Superior temporal gyrus (tissue), 1 donor: ENCODE data around the gene DCLK1.
A peak's percentile ranks its signal among the peaks of the same experiment; 100 is the strongest.

Experiments
- DNase-seq: peaks from one replicate; pipeline ENCODE4 v3.0.0-alpha.2; 2016; ENCODE audit errors: extremely low spot score

DCLK1 gene

DNA sequence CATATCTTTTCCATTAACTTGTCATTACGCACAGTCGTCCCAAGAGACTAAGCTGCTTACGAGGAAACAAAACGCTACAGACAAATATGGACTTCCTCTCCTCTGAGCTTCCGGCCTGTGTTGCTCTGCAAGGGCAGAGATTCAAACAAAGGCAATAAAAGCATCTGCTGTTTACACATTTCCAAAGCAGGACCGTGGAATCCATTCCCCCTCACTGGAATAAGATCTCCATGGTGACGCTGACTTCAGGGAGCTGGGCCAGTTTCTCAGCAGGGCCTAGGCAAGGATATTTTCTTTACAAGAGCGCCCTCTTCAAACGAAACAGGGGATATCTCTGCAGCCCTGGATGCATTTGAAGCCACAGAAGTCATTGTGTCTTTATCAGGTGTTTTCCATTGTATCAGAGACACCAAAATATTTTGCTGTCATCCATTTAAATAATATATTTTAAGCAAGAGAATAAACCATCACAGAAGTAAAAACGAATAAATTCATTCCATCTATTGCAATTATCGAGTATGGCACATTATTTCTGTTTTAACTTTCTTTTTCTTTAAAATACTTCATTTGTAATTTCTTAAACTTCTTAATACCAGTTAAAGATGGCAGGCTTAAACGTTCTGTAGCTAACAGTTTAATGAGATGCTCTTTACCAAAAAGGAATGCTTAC lies 177.5 kb downstream of the DCLK1 start:
- peak; percentile 98 for DNase-seq

DNA sequence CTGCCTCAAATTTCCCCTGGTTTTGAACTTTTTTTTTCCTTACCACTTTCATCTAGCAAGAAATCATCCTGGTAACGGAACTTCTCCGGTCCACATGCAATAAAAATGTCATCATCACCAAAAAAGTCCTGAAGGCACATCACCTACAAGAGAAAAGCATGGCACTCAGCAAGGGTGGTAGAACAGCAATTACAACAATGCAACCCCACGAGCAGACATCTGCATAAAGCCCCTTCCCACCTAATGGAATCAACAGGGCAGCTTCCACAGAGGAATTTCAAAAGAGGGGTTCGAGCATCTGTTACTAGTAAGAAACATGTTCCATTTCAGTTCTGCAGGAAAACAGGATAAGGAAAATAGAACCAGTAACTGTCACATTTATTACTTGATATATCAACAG lies 183.9 kb downstream of the DCLK1 start:
- DNase-seq, result no peak

- no peak for DNase-seq
Measured at GRCh38 chr13:35945368-35945767, 185.8 kb downstream of the DCLK1 start.

GRCh38 chr13:35941374-35941773 lies 189.8 kb downstream of the DCLK1 start:
- DNase-seq, result no peak

DNA sequence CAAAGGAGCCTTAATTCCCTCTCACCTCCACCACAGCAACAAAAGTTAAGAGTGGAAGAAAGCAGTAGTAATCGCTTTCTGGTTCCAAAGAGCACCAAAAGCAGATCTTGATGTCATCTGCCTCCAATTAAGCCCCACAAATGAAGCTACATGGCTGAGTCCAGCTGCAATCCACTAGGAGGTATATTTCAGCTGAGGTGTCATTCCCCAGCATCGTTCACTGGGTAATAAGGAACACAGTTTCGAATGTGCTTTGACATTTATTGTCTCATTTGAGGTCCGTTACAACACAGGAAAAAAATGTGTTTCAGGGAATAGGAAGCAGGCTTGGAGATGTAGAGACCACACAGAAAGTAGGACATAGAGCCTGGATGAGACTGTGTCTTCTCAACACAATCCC lies 190.4 kb downstream of the DCLK1 start:
- DNase-seq, result no peak

DNA sequence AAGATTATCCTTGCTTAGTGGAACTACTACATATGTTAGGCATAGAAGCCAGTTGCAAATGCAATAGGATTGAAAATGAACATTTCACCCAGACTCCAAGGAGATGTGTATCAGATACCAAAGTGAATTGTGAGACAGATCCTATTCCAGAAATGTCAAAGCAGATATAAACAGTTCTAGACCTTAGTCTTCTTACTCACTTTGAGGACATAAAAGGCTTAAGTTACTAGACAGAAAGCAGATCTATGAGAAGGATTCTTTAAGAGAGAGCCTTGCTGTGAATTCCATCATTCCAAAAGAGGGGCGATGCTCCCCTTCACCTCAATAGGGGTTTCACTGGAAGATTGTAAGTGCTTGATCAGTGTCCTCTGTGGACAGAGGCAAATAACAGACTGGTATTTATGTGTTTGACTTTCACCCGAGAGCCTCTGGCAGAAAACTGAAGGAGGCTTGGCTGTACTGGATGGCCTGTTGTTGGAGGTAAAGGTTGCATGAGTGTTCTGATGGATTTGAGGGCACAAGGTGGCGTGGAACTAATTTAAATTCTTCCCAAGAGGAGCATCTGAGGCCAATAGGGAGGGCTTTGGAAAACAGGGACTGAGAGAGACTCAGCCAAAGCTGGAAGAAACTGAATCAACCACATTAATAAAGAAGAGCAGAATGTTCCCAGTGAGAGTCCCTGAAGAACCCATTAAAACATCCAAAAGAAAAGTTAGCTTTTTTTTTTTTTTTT lies 194.8 kb downstream of the DCLK1 start:
- no peak for DNase-seq

DNA sequence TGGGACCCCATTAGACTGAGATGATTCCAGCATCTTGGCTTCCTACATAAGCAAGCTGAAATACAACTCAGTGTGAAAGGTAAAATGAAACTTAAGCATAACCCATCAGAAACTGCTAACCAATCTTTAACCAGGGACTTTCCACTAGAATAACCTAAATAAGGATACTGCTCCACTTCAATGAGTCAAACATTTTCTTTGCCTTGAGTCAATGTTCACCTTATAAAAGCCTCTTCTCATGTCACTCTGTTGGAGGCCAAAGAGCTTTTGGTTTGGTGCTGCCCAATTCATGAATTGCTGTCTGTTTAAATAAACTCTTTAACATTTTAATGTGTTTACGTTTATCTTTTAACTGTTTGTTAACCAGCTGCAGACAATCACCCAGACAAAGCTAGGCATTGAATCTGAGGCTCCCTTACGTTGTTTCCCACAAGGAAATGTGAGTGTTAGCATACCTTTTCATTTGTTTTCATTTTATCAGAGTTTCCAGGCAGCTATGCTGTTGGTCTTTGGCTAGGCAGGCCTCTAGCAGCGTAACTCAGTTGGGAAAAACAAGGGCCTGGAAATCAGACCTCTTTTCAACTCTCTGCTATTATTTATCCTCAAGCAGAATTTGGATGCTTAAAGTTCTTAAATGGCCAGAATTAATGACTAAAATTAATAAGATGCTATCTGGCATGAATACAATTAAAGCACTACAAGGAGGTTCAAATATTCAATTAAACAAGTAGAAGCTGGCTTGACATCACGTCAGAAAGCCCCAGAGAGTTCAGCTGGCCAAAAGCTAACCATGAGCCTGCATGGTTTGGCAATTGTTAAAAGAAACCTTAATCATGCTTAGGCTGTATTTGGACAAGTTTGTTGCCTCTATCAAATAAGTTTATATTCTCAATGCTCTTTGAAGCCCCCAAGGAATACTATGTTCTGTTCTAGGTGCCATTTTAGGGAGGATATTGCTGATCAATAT lies 200.2 kb downstream of the DCLK1 start:
- DNase-seq, result no peak

DNA sequence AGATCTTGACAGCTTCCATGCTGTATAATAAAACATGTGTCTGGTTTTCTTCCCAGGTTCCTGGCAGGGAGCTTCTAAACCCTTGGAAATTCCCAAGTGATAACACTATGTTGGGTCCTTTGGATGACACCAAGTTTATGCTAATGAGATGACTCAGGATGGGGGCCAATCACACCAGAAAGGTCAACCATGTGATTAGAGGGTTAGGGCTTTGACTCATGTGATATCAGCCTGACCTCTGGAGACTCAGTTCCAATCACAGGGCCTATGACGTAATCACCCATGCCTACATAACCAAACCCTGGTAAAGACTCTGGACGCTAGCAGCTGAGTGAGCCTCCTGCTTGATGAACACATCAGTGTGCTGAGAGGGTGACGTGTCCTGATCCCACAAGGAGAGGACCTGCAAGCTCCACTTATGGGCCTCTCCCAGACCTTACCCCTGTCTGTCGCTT lies 203.6 kb downstream of the DCLK1 start:
- DNase-seq, result no peak

DNA sequence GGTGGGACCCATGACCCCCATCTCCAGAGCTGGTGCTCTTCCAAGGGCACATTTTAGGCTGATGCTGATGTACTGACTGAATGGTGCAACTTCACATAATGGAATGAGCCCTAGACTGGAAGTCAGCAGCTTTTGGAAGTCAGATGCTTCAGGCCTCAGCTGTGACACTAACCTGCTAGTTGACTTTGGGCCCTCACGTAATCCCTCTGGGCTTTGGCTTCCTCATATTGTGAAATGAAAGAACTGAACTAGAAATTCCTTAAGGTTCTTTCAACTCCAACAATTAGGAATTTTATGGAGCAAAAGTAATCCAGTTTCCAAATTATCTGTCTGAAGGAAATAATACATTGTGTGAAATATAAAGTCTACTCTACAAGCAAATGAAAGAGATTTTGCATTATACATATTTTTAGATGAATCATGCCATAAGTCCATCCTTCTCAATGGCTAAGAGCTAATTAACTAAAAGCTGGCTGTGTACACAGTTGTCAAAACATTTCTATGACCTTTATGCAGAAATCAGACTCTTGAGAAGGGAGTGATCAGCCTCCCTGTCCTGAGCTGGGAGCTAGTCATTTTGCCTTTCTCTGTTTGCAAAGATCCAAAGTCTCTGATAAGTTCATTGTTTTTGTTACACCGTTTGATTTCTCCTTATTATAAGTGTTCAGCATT lies 204.2 kb downstream of the DCLK1 start:
- DNase-seq, result no peak

DNA sequence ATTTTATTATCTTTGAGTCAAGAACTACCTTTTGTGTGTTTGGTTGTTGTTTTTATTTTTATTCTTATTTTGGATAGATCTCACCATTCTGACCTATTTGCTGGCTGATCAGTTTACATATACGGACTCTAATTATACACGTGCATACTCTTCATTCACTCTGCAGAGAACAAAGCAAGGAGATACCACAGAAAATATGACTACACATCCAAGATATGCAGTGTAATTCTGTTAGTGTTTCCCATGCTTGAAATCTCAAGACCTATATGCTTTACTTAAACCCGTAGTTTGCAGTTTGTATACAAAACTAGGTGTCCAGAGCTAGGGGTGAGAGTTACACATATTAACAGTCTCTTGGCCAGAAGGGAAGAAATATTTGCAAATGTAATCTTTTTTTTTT lies 205.5 kb downstream of the DCLK1 start:
- DNase-seq, result no peak

DNA sequence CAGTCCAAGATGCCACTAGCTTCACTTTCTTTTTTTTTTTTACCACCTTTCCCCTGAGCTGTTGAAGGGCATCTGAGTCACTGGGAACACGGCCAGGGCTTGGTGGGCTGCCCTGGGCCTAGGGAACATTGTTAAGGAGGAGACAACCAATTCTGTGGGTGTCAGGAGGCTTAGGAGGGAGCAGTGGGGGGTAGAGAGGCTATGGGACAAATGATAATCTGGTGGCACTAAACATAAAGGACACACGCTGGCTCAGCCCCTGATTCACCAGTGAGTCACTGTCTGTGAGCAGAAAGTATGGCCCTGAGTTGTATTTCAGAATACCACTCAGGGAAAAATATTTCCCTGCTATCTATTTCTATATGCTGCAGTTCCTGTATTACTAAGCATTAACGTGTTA lies 207.8 kb downstream of the DCLK1 start:
- DNase-seq, result no peak

DNA sequence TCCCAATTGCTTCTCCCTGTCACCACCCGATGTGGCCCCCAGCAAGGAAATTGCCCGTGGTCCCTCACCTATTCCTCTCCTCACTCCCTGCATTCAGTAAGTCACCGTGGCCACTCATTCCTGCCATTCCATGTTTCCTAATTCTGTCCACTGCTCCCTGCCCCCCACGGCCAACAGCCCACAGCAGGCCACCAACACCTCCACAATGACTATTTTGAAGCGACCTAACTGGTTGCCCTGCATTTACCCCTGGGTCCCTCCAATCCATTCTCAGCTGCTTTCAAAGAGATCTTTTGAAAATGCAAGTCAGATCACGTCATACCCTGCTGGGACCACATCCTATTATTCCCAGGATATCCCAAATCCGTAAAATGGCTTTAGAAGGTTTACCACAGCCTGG lies 210.4 kb downstream of the DCLK1 start:
- no peak for DNase-seq

GRCh38 chr13:35917942-35918645 lies 213.1 kb downstream of the DCLK1 start:
- DNase-seq, result no peak

GRCh38 chr13:35917252-35917941 lies 213.8 kb downstream of the DCLK1 start:
- no peak for DNase-seq

DNA sequence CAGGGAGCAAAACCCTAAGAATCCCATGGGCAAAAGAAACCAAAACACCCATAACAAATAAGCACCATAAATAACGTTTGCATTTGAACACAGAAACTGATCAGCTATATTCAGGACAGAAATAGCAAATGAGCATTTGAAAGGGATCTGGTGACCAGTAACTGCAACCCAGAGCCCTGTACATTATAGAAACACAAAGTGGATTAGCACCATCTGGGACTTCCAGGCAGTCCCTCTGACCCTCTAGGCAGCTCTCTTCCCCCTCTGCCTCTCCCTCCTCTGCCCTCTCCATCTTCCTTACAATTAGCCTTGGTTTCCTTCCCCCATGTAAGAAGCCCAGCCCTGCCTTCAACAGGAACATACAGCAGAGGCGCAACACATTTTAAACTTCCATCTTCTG lies 215.0 kb downstream of the DCLK1 start:
- no peak for DNase-seq

GRCh38 chr13:35914662-35915061 lies 216.5 kb downstream of the DCLK1 start:
- no peak for DNase-seq

- no peak for DNase-seq
Measured at GRCh38 chr13:35912841-35913240, 218.3 kb downstream of the DCLK1 start.

GRCh38 chr13:35909837-35910540 lies 221.2 kb downstream of the DCLK1 start:
- no peak for DNase-seq

DNA sequence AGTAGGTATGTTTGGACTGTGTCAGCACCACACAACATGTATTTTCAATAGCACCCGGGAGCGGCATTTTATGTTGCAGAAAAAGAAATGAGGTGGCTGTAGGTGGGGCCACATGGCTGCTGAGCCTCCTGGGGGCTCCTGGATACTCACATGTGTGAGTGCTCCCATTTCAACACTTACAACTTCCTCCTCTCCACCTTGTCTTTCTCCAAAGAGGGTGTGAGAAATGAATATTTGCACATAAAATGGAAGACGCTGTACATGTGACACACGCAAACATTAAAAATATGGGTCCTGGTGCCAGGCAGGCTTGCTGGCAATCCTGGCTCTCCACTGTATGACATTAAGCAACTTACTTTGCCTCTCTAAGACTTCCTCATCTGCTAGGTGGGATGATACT lies 222.1 kb downstream of the DCLK1 start:
- DNase-seq, result no peak

GRCh38 chr13:35908226-35908625 lies 223.0 kb downstream of the DCLK1 start:
- DNase-seq, result no peak
